GM06990 (cell line): Measurements from ENCODE around the gene ADAM10.

ENCODE experiments used
- DNase-seq: peaks from one replicate; pipeline ENCODE4 v3.0.0-alpha.2; 2011; ENCODE audit not compliant: insufficient read length; ENCODE audit errors: extremely low read depth
- H3K27me3 ChIP-seq: replicated peaks from 2 replicates; pipeline ENCODE4 v1.6.0; 2011; ENCODE audit warnings: low read length; ENCODE audit not compliant: control insufficient read depth, insufficient read depth
- H3K36me3 ChIP-seq: 2 replicates; pipeline ENCODE4 v1.5.1; 2011; ENCODE audit warnings: low read length; ENCODE audit not compliant: control insufficient read depth, insufficient read depth
- H3K4me3 ChIP-seq: replicated peaks from 2 replicates; pipeline ENCODE4 v1.5.1; 2011; ENCODE audit warnings: low read depth, mild to moderate bottlenecking, control low read depth, low read length
- TF ChIP-seq, protein P1 (sequence below): IDR thresholded peaks from 2 replicates; pipeline ENCODE4 v1.5.1; 2011; ENCODE audit warnings: low read length, control low read depth, mild to moderate bottlenecking, inconsistent platforms; ENCODE audit not compliant: insufficient read depth, poor library complexity, severe bottlenecking

The ADAM10 gene

DNA sequence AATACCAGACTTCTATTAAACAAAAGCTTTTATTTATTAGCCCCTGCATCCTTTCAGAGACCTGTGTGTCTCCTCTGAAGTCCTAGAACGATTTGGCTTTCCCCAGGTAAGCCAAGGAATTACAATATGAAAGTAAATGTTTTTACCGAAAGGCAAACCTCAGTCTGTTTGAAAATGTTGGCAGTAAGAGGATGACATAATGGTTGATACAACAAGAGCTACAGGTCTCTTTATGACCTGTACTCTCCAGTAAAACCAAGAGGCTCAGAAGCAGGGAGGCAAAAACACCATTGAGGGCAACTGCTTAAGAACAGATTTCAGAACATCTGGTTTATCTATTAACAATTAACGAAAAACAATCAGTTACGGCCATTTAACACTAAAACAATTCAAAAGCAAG is 107.8 kb downstream of the ADAM10 start:
- Histone ChIP-seq H3K36me3 (peaks cover 1% of the 10 kb centered on the region), H3K27me3 (no peaks in the 10 kb centered on the region), H3K4me3 (no peak overlapping the region)
- no peak for DNase-seq
- TF ChIP-seq, protein P1, sequence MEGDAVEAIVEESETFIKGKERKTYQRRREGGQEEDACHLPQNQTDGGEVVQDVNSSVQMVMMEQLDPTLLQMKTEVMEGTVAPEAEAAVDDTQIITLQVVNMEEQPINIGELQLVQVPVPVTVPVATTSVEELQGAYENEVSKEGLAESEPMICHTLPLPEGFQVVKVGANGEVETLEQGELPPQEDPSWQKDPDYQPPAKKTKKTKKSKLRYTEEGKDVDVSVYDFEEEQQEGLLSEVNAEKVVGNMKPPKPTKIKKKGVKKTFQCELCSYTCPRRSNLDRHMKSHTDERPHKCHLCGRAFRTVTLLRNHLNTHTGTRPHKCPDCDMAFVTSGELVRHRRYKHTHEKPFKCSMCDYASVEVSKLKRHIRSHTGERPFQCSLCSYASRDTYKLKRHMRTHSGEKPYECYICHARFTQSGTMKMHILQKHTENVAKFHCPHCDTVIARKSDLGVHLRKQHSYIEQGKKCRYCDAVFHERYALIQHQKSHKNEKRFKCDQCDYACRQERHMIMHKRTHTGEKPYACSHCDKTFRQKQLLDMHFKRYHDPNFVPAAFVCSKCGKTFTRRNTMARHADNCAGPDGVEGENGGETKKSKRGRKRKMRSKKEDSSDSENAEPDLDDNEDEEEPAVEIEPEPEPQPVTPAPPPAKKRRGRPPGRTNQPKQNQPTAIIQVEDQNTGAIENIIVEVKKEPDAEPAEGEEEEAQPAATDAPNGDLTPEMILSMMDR, result no peak

DNA sequence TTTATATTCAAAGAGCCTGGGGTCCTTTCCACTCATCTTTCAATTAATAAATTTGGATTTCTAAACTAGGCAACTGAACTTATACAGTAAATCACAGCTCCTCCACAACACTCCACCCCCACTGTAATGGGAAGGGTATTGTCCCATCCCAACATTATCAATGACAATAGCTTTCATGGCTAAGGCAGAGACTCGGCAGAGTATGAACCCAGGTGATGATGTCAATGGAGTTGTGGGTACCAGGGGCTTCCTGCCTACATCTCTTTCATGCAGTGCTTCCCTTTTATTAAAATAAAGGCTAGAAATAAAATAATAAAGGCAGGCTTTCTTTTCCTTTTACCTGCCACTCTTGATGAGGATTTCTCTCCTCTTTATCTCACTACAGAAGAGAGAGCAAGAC is 109.5 kb downstream of the ADAM10 start:
- H3K27me3 ChIP-seq, result no peaks in the 10 kb centered on the region
- TF ChIP-seq, protein P1, result no peak
- peaks cover 1% of the 10 kb centered on the region for H3K36me3 ChIP-seq
- no peak overlapping the region for H3K4me3 ChIP-seq
- no peak for DNase-seq

DNA sequence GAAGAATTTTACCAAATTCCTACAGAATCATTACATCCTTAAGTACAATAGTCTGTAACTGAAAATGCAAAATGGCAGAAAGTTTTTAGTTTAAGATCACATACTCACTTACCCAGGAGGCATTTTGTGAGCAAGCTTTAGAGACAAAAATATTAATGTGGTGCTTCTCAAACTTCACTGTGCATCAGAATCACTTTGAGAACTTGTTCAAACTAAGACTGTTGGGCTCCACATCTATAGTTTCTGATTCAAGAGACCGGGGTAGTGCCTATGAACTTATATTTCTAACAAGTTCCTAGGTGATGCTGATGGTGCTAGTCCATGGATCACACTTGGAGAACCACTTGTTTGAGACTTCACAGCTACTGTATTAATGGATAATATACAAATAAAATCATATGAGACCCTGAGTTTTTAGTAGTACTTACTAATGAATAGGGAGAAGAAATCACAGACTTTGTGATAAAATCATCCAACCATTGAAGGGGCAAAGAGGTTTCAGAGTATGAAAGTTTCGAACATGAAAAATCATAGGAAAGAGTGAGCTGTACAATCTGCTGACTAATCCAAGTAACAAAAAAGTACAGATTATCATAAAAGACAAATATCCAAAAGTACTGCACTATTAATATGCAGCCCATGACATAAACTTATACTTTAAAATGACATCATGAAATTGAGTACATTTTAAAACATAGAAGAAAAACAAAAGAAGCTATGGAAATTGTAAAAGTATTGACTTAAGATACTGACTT is 110.3 kb downstream of the ADAM10 start:
- DNase-seq, result no peak
- TF ChIP-seq, protein P1, result no peak
- H3K27me3 ChIP-seq, result no peaks in the 10 kb centered on the region
- no peak overlapping the region for H3K4me3 ChIP-seq
- peaks cover 1% of the 10 kb centered on the region for H3K36me3 ChIP-seq

DNA sequence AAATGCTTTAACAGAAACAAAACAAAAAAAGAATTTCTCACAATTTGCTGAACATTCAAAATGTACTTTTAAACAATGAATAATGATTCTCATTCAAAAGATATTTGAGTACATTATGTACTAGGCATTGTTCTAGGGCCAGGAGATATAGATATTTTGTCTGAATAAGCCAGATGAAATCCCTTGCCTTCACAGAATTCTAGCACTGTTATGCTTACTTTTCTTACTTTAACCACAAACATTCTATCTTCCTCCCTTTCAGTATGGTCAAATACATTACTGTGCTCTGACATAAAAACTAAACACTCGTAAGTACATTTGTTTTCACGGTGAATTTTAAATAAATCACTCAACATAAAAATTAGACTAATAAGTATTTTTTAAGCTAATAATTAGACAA is 116.7 kb downstream of the ADAM10 start:
- Histone ChIP-seq H3K4me3 (no peak overlapping the region), H3K27me3 (no peaks in the 10 kb centered on the region), H3K36me3 (no peaks in the 10 kb centered on the region)
- DNase-seq, result no peak
- TF ChIP-seq, protein P1, result no peak

DNA sequence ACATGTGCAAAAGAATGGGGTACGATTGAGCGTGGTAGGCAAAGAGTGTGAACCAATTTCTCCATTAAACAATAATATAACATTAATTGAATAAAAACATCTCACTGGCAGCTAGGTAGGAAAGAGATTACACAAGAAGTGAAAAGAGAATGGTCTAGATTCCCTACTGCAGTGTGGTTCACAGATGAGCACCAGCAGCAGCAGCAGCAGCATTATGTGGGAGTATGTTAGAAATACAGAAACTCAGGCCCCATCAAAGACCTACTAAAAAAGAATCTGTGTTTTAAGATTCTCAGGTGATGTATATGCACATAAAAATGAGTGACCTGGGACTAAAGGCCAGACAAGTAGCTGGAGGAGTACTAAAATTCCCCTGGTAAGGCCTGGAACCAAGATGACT is 118.2 kb downstream of the ADAM10 start:
- DNase-seq, result no peak
- no peak overlapping the region for H3K4me3 ChIP-seq
- no peaks in the 10 kb centered on the region for H3K36me3 ChIP-seq
- no peaks in the 10 kb centered on the region for H3K27me3 ChIP-seq
- TF ChIP-seq, protein P1, result no peak

DNA sequence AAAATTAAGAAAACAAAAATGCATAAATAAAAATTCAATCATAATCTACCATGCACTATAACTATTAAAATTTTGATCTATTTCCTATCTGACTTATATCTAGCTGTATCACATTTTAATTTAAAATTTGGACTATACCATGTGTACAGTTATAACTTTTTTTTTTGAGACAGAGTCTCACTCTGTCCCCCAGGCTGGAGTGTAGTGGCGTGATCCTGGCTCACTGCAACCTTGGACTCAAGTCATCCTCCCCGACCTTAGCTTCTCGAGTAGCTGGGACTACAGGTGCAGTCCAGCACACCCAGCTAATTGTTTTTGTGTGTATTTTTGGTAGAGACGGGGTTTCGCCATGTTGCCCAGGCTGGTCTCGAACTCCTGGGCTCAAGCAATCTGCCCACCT is 119.9 kb downstream of the ADAM10 start:
- TF ChIP-seq, protein P1, result no peak
- no peak for DNase-seq
- Histone ChIP-seq H3K36me3 (no peaks in the 10 kb centered on the region), H3K27me3 (no peaks in the 10 kb centered on the region), H3K4me3 (no peak overlapping the region)
